Glomerular endothelial cell (primary cell): ENCODE data around the gene CHCHD1. TPM values are rescaled to one million over a fixed set of nuclear protein-coding genes. Genes with fewer than 3 reads are reported as not detected.
"Not testable (repeated sequence)": the region's sequence is repeated elsewhere in the genome, so short reads cannot be mapped to it uniquely, and the experiment has no call there.

Experiments
- DNase-seq: peaks from one replicate; pipeline ENCODE4 v3.0.0-alpha.2; 2011; ENCODE audit warnings: low read depth, low spot score; ENCODE audit errors: extremely low read depth
- total RNA-seq: library from RNA; depleted of rRNA; stranded (reverse); fragments of >200 nt; gene quantifications from 2 replicates; pipeline ENCODE4 v1.2.3, GENCODE V29; 2015

CHCHD1 gene
- total RNA-seq, result 28.9 and 38.7 TPM in 2 replicates

GRCh38 chr10:73781879-73782748, at the start of gene CHCHD1:
Gene CHCHD1 (plus strand): TSS chr10:73782048. CDS start chr10:73782076, 28 bp downstream.
- no peak for DNase-seq

GRCh38 chr10:73732426-73732825, 49.4 kb upstream of the CHCHD1 start:
- DNase-seq, result no peak

DNA sequence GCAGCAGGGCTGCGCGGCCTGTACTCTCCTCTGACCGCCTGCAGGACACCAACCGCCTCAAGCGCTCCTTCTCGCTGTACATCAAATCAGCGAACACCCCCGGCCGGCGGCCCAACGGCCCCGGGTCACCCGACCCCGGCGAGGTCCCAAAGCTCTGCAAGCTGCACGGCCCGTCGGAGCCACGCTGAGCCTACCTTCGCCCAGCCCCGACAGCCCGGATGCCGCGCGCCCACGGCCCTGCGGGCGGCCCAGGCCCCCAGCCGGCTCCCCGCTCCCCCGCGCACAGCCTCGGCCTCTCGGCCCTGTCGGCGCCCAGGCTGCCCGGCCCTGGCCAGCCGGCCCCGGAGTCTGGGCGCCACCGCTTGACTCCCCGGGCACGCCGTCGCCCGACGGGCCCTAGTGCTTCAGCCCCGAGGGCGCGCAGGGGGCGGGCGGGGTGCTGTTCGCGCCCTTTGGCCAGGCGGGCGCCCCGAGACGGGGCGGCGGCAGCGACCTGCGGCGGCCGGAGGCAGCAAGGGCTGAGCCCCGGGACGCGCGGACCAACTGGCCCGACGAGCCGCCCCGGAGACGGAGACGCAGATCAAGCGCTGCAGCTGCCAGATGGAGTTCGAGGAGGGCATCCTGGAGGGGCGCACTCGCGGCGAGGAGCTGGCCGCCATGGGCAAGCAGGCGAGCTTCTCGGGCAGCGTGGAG, 48.8 kb upstream of the CHCHD1 start:
- no peak for DNase-seq

- no peak for DNase-seq
Observed at GRCh38 chr10:73734028-73734720, 47.7 kb upstream of the CHCHD1 start.

GRCh38 chr10:73734796-73735305, 47.0 kb upstream of the CHCHD1 start:
- DNase-seq, result no peak

DNA sequence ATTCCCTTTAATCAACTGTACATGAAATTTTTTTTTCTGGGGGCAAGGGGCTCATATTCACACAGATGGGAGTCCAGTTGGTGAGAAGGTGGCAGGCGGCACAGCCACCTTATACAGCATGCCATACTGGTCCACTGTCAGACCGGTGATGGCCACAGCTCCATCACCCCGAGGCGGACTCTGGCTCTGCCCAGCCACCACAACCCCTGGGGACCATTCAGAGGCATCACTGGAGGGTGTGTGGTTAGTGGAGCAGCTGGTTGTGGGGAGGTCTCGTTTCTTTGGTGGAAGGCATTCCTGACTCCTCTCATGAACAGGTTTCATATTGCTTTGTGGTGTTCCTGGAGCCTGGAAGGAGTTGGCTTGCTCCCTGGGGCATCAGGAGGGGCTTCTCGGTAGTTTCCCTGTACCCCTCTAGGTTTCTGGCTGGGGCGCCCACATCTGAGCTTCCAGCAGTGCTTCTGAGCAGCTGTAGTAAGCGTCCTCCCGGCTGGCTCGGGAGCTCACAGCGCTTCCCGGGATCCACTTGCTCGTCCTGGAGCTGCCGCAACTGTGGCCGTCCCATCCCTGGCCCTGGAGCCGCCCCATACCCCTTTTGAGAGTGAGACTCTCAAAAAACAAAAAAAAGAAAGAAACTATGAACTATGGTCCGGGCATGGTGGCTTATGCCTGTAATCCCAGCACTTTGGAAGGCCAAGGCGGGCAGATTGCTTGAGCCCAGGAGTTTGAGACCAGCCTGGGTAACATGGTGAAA, 41.2 kb upstream of the CHCHD1 start:
- not testable (repeated sequence) for DNase-seq

GRCh38 chr10:73742454-73742734, 39.5 kb upstream of the CHCHD1 start:
- DNase-seq, result no peak

- DNase-seq, result no peak
Observed at GRCh38 chr10:73743327-73743904, 38.4 kb upstream of the CHCHD1 start.

DNA sequence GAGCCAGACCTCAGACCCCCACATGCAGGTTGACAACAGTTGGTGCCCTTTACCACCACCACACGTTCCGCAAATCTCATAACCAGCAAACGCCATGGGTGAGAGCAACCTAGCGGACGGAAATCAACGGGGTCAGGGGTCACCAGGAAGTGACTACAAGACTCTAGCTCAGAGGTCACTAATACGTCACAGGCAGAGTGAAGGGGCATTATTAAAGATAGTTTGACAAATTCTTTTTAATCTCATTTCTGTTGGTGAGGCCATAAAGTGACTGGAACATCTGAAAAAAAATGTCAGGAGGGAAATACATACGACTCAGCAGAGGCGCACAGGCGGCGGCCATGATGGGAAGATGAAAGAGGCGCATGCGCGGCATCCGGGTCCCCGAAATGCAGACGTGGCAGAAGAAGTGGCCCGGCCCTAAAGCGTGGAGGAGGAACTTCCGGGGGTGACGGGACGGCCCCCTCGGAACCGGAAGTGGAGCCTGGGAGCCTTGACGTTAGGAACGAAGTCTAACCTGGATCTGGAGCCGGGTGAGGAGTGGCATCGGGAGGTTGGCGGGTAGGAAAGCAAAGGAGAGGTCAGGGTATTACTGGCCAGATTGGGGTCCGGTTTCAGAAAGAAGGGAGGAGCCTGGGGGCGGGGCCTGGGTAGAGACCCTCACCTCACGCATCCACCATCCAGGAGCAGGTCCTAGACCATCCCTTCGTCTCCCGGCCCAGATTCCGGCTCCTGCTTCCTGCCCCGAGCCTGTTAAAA, 37.8 kb upstream of the CHCHD1 start, which contains the start of gene SEC24C:
Gene SEC24C, plus strand, starts transcription at position 468 of the 759 bp plus-strand sequence. CDS start 2,461 bp downstream, outside the sequence.
- DNase-seq, result peak; percentile 83

DNA sequence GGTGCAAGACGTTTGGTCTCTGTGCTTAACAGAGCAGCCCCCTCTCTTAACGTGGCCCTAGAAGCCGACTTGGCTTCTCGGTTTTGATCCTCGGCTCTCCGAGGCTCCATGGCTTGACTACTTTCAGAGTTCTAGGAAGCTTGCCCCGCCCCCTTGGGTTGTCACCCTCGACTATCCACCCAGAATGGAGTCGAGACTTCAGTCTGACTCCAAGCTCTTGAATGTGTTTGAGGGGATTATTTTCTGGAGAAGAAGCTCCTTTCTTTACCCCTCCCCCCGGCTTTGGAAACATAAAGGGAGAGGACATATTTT, 37.2 kb upstream of the CHCHD1 start:
- no peak for DNase-seq

DNA sequence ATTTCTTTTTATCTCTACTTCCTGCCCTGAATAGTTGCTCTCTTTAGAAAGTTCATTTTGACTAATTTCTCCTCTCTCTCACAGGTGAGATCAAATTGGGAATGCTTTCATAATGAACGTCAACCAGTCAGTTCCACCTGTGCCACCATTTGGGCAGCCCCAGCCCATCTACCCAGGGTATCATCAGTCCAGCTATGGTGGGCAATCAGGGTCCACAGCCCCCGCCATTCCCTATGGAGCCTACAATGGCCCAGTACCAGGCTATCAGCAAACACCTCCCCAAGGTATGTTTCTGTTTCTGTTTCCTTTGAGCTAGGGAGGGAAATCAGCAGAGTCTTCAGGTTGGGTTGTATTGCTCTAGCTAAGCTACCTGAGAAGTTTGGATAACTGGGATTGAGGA, 35.1 kb upstream of the CHCHD1 start:
- DNase-seq, result no peak

GRCh38 chr10:73750819-73751218, 31.0 kb upstream of the CHCHD1 start:
- DNase-seq, result no peak

DNA sequence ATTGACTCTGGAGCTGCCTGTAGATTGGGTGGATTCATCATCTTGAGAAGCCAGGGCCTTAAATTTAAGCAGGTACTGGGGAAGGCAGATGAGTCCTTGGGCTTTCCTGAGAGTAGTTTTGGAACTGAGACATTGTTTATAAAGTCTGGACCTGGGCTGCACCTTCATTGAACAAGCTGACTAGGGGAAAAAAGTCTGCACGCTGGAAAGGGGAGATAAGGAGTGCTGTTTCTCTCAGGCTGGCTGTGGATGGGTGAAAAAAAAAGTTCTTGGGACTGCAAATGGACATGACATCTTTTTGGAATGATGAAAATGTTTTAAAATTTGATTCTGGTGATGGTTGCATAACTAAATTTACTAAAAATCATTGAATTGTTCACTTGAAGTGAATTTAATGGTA, 25.7 kb upstream of the CHCHD1 start:
- DNase-seq, result no peak

GRCh38 chr10:73758704-73759511, 22.9 kb upstream of the CHCHD1 start:
- DNase-seq, result no peak

DNA sequence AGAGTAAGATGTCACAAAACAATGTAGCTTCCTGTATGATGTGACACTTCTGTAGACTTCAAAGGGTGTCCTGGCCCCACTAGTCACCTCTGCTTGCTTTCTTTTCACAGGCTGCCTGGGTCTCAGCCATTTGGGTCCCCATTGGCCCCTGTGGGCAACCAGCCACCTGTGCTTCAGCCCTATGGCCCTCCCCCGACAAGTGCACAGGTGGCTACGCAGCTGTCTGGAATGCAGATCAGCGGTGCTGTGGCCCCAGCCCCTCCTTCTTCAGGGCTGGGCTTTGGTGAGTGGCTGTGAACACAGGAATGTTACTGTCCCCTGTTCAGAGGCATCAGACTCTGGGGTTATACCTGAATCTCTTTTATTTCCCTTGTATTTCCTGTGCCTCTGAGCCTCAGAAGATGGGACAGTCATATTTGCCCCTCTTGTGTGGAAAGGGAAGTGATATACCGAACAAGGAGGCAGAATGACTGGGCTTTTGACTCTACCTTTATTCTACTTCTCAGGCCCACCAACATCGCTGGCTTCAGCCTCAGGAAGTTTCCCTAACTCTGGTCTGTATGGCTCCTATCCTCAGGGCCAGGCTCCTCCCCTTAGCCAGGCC, 22.2 kb upstream of the CHCHD1 start:
- no peak for DNase-seq

- no peak for DNase-seq
Observed at GRCh38 chr10:73761781-73762180, 20.1 kb upstream of the CHCHD1 start.

- no peak for DNase-seq
Observed at GRCh38 chr10:73762915-73763314, 18.9 kb upstream of the CHCHD1 start.

- DNase-seq, result no peak
Observed at GRCh38 chr10:73763343-73763742, 18.5 kb upstream of the CHCHD1 start.
